Suprapubic skin (tissue), 4 donors: ENCODE data around the gene FLNB. TPM values are rescaled to one million over a fixed set of nuclear protein-coding genes. Genes with fewer than 3 reads are reported as not detected.

ENCODE experiments used
- DNase-seq, 2 donors: peaks; one replicate each; pipeline ENCODE4 v3.0.0-alpha.2; 2019; ENCODE audit warnings: low spot score in 2 of 2
- H3K27ac ChIP-seq: fragments of 200-600 bp; sonication (generic); one replicate; pipeline ENCODE4 v1.5.1; 2019
- H3K27me3 ChIP-seq: fragments of 200-600 bp; sonication (generic); one replicate; pipeline ENCODE4 v1.5.1; 2019
- H3K36me3 ChIP-seq: fragments of 200-600 bp; sonication (generic); one replicate; pipeline ENCODE4 v1.5.1; 2019
- H3K4me1 ChIP-seq: fragments of 200-600 bp; sonication (generic); one replicate; pipeline ENCODE4 v1.5.1; 2019
- H3K4me3 ChIP-seq: fragments of 200-600 bp; sonication (generic); one replicate; pipeline ENCODE4 v1.5.1; 2019; ENCODE audit warnings: mild to moderate bottlenecking
- H3K9me3 ChIP-seq: fragments of 200-600 bp; sonication (generic); one replicate; pipeline ENCODE4 v1.5.1; 2019
- EP300 ChIP-seq: sonication (generic); formaldehyde crosslinking; IDR thresholded peaks from one replicate; pipeline ENCODE4 v1.6.1; 2017; ENCODE audit warnings: antibody characterized with exemption
- POLR2A ChIP-seq, 2 donors: fragments of 450-650 bp; IDR thresholded peaks; one replicate each; pipeline ENCODE4 v1.6.1; 2017; ENCODE audit warnings: antibody characterized with exemption in 2 of 2, mild to moderate bottlenecking in 2 of 2, moderate library complexity in 2 of 2
- POLR2AphosphoS5 ChIP-seq, 3 donors: sonication (generic); formaldehyde crosslinking; IDR thresholded peaks; one replicate each; pipeline ENCODE4 v1.6.1; 2017; ENCODE audit warnings: antibody characterized with exemption in 3 of 3
- WGBS: methylation state at CpG from one replicate; pipeline ENCODE4 v1.1.5; 2018; 5-methylcytosine and 5-hydroxymethylcytosine counted together
- total RNA-seq, 4 donors: library from RNA; depleted of rRNA; stranded (reverse); fragments of >200 nt; gene quantifications; one replicate each; pipeline ENCODE4 v1.1.0, GENCODE V29; 2016
- TF ChIP-seq, protein P1 (sequence below), 2 donors: fragments of 200-600 bp in 1 of 2; fragments of 450-650 bp in 1 of 2; sonication (generic) in 1 of 2; IDR thresholded peaks; one replicate each; pipeline ENCODE4 v1.5.1; 2016 to 2019; ENCODE audit warnings: antibody characterized with exemption in 2 of 2, mild to moderate bottlenecking in 1 of 2, moderate library complexity in 1 of 2

FLNB gene
- total RNA-seq, 4 donors from 2014 or later = 143 to 186 (median 150) TPM

DNA sequence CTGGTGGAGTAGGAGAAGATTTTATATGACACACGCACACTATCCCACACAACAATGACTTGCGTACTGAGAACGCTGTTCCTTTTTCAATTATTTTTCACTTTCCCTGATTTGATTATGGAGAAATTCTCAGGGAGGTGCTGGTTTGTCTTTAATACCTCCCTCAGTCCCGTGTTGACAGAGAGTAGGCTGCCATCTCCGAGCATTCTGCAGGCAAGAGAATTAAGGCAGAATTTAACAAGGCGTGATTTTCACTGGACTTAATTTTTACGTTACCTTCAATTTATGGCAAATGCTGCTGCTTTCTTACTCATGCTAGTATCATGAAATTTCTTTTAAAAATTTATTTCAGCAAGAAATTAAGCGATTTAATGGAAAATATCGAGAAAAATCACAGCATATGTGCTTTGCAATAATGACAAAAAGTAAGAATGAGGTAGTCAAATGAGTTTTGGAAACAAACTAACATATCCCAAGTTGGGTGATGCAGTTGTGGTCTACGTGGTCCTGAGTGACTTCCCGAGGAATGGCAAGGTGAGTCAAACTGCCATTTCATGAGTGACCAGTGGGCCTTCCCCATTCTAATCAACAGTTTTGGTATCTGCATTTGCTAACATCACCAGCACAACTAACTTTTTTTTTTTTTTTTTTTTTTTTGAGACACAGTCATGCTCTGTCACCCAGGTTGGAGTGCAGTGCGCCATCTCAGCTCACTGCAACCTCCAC, 185.6 kb downstream of the FLNB start:
- Histone ChIP-seq H3K27me3 (no peaks in the 10 kb centered on the region), H3K9me3 (no peaks in the 10 kb centered on the region), H3K36me3 (no peaks in the 10 kb centered on the region), H3K4me3 (no peak overlapping the region), H3K27ac (no peak overlapping the region), H3K4me1 (peaks cover 11% of the 10 kb centered on the region)
- DNase-seq = no peak
- TF ChIP-seq POLR2AphosphoS5 (IDR thresholded peaks at IDR 0.05) = no peak
- TF ChIP-seq EP300 = no peak
- no peak for TF ChIP-seq POLR2A (IDR thresholded peaks at IDR 0.05)
- TF ChIP-seq, protein P1, sequence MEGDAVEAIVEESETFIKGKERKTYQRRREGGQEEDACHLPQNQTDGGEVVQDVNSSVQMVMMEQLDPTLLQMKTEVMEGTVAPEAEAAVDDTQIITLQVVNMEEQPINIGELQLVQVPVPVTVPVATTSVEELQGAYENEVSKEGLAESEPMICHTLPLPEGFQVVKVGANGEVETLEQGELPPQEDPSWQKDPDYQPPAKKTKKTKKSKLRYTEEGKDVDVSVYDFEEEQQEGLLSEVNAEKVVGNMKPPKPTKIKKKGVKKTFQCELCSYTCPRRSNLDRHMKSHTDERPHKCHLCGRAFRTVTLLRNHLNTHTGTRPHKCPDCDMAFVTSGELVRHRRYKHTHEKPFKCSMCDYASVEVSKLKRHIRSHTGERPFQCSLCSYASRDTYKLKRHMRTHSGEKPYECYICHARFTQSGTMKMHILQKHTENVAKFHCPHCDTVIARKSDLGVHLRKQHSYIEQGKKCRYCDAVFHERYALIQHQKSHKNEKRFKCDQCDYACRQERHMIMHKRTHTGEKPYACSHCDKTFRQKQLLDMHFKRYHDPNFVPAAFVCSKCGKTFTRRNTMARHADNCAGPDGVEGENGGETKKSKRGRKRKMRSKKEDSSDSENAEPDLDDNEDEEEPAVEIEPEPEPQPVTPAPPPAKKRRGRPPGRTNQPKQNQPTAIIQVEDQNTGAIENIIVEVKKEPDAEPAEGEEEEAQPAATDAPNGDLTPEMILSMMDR (IDR thresholded peaks at IDR 0.05) = no peak
- 84% methylated on average over 12 of the region's 12 CpGs for WGBS

DNA sequence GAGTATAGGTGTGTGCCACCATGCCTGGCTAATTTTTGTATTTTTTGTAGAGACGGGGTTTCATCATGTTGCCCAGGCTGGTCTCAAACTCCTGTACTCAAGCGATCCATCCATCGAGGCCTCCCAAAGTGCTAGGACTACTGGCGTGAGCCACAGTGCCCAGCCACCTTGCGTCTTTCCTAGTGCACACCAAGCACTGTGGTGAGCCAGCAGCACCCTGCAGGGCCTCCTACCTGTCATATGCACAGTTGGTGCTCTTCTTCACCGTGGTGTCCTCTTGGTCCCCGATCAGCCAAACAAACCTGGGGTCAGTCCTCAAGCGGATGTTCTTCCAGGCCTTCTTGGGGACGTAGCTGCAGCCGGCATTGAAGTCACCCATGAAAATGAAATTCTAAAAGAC, 189.4 kb downstream of the FLNB start:
- Histone ChIP-seq H3K4me3 (no peak overlapping the region), H3K27ac (no peak overlapping the region), H3K36me3 (no peaks in the 10 kb centered on the region), H3K4me1 (peaks cover 17% of the 10 kb centered on the region), H3K27me3 (no peaks in the 10 kb centered on the region), H3K9me3 (no peaks in the 10 kb centered on the region)
- TF ChIP-seq POLR2A (IDR thresholded peaks at IDR 0.05) (no peak), POLR2AphosphoS5 (IDR thresholded peaks at IDR 0.05) (no peak), EP300 (no peak)
- TF ChIP-seq, protein P1 (IDR thresholded peaks at IDR 0.05) = no peak
- over 99% methylated on average over 9 of the region's 10 CpGs for WGBS
- DNase-seq = peak in 1 of 2 donors; percentile 40

DNA sequence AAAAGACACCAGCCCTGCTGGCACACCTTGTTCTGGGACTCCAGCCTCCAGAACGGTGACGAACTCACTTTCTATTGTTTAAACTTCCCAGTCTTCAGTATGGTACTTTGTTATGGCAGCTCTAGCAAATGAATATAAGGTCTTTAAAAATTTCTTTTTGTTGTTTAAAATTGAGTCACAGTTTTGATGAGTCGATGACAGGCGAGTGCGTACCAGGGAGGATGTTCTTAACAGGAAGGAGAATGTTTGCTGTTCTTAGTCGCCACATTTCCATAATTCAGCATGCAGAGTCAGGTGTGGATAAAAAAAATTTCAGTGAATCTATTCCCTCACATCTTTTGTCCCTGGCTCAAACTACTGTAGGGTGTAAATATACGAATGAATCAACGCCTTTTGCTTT, 190.1 kb downstream of the FLNB start:
- WGBS = 77% methylated on average over 8 of the region's 8 CpGs
- Histone ChIP-seq H3K4me1 (peaks cover 17% of the 10 kb centered on the region), H3K9me3 (no peaks in the 10 kb centered on the region), H3K4me3 (no peak overlapping the region), H3K36me3 (no peaks in the 10 kb centered on the region), H3K27me3 (no peaks in the 10 kb centered on the region), H3K27ac (peak overlapping the region; percentile 14)
- no peak for DNase-seq
- no peak for TF ChIP-seq EP300
- TF ChIP-seq POLR2AphosphoS5 (IDR thresholded peaks at IDR 0.05) = no peak
- no peak for TF ChIP-seq POLR2A (IDR thresholded peaks at IDR 0.05)
- TF ChIP-seq, protein P1 (IDR thresholded peaks at IDR 0.05) = no peak

DNA sequence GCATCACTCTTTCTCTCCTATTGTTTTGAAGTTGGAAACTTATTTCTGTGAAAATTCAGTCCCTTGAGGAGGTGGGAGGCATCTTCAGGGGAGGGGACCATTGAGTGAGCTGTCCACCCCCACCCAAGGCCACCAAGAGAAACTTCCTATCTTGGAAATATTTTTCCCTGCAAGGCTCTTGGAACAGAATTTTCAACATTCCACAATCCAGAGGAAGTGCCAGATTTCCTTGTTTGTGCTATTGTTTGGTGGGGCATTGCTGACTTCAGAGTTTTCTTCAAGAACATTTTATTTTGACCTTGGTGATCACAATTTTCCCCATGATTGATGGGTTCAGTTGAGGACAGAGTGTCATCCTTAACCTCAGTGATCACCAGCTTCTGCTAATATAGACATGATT, 190.6 kb downstream of the FLNB start:
- Histone ChIP-seq H3K36me3 (no peaks in the 10 kb centered on the region), H3K4me1 (peaks cover 17% of the 10 kb centered on the region), H3K9me3 (no peaks in the 10 kb centered on the region), H3K27me3 (no peaks in the 10 kb centered on the region), H3K4me3 (no peak overlapping the region), H3K27ac (no peak overlapping the region)
- DNase-seq = no peak
- no peak for TF ChIP-seq POLR2AphosphoS5 (IDR thresholded peaks at IDR 0.05)
- no peak for TF ChIP-seq POLR2A (IDR thresholded peaks at IDR 0.05)
- TF ChIP-seq, protein P1 (IDR thresholded peaks at IDR 0.05) = no peak
- no peak for TF ChIP-seq EP300

DNA sequence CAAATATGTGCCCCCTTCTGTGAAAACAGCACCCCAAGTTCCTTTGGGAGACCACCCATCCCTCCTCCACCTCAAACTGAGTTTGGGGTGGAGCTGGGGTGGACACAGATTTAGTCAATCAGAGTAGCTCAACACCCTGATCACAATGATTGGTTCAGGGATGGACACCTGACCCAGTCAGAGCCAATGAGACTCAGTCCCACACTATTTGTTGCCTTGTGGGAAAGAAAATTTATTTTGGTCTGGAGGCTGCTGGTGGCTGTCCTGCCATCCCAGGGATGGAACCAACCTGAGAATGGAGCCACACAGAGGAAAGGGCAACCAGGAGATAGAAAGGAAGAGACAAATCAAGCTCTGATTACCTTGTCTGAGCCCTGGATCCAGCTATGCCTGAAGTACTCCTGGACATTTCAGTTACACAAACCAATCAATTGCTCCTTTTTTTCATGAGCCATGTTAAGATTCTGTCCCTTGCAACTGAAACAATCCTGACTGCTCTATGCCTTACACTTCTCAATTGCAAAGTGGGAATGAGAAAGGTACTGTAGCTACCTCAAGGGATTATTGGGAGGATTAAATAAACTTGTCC, 192.0 kb downstream of the FLNB start:
- H3K27ac ChIP-seq = no peak overlapping the region
- TF ChIP-seq POLR2A (IDR thresholded peaks at IDR 0.05) = no peak
- TF ChIP-seq, protein P1 (IDR thresholded peaks at IDR 0.05) = no peak
- no peak for TF ChIP-seq POLR2AphosphoS5 (IDR thresholded peaks at IDR 0.05)
- TF ChIP-seq EP300 = no peak
- H3K4me3 ChIP-seq = no peak overlapping the region
- no peaks in the 10 kb centered on the region for H3K27me3 ChIP-seq
- DNase-seq = no peak
- peaks cover 17% of the 10 kb centered on the region for H3K4me1 ChIP-seq
- H3K9me3 ChIP-seq = no peaks in the 10 kb centered on the region
- no peaks in the 10 kb centered on the region for H3K36me3 ChIP-seq
